ENCODE results near the gene SEMA5B.

SEMA5B gene

GRCh38 chr3:123054931-123055330, 27.4 kb upstream of the SEMA5B start:
- DNase-seq: no peak

- no peak for DNase-seq
These were observed 26.7 kb upstream of the SEMA5B start for GRCh38 chr3:123054109-123054778.

GRCh38 chr3:123053107-123053506, 25.5 kb upstream of the SEMA5B start:
- no peak for DNase-seq

GRCh38 chr3:123050666-123051065, 23.1 kb upstream of the SEMA5B start:
- DNase-seq: no peak

- DNase-seq: no peak
These were observed 21.1 kb upstream of the SEMA5B start for GRCh38 chr3:123048480-123049237.

GRCh38 chr3:123047062-123047319, 19.4 kb upstream of the SEMA5B start:
- no peak for DNase-seq

GRCh38 chr3:123046262-123047061, 18.9 kb upstream of the SEMA5B start:
- DNase-seq: no peak

- DNase-seq: no peak
These were observed 17.6 kb upstream of the SEMA5B start for GRCh38 chr3:123044981-123045763.

GRCh38 chr3:123042413-123042812, 14.8 kb upstream of the SEMA5B start:
- DNase-seq: no peak

- DNase-seq: no peak
These were observed 11.6 kb upstream of the SEMA5B start for GRCh38 chr3:123039178-123039577.

- no peak for DNase-seq
These were observed 11.2 kb upstream of the SEMA5B start for GRCh38 chr3:123038751-123039150.

- DNase-seq: no peak
These were observed 9.4 kb upstream of the SEMA5B start for GRCh38 chr3:123037015-123037375.

GRCh38 chr3:123036352-123037014, 8.9 kb upstream of the SEMA5B start:
- no peak for DNase-seq

- DNase-seq: no peak
These were observed 7.4 kb upstream of the SEMA5B start for GRCh38 chr3:123034996-123035395.

GRCh38 chr3:123034120-123034519, 6.6 kb upstream of the SEMA5B start:
- DNase-seq: no peak

GRCh38 chr3:123032057-123032456, 4.5 kb upstream of the SEMA5B start:
- DNase-seq: no peak

- no peak for DNase-seq
These were observed 3.5 kb upstream of the SEMA5B start for GRCh38 chr3:123031051-123031450.

- DNase-seq: peak in 6 of 14 donors; percentile 10 to 31 (median 20)
These were observed 768 bp upstream of the SEMA5B start for GRCh38 chr3:123028233-123028828.

GRCh38 chr3:123026565-123027291, 835 bp downstream of the SEMA5B start:
- DNase-seq: no peak

GRCh38 chr3:123025642-123026521, 1.7 kb downstream of the SEMA5B start:
- no peak for DNase-seq
